Endothelial cell of umbilical vein (primary cell): ENCODE data around the gene KRTAP4-11.

Experiments
- EZH2 ChIP-seq: IDR thresholded peaks from 2 replicates; pipeline ENCODE4 v1.6.1; 2012; ENCODE audit warnings: borderline replicate concordance, low read depth, mild to moderate bottlenecking, moderate library complexity, low read length, inconsistent platforms; ENCODE audit not compliant: severe bottlenecking
- FOS ChIP-seq: IDR thresholded peaks from 2 replicates; pipeline ENCODE4 v1.6.1; 2011; ENCODE audit warnings: mild to moderate bottlenecking, low read length, moderate library complexity, borderline replicate concordance; ENCODE audit not compliant: insufficient read depth
- JUN ChIP-seq: IDR thresholded peaks from 2 replicates; pipeline ENCODE4 v1.6.1; 2011; ENCODE audit warnings: borderline replicate concordance, low read depth; ENCODE audit not compliant: insufficient read length, insufficient read depth
- MYC ChIP-seq: IDR thresholded peaks from one replicate; pipeline ENCODE4 v1.6.1; 2011; ENCODE audit warnings: mild to moderate bottlenecking, low read depth, low read length
- POLR2A ChIP-seq: IDR thresholded peaks from 2 replicates; pipeline ENCODE4 v1.6.1; 2012; ENCODE audit warnings: low read depth, mild to moderate bottlenecking, control low read depth, low read length
- POLR2AphosphoS5 ChIP-seq: IDR thresholded peaks from 2 replicates; pipeline ENCODE4 v1.6.1; 2012; ENCODE audit warnings: low read depth, mild to moderate bottlenecking, control low read depth, low read length, moderate library complexity; ENCODE audit not compliant: insufficient read depth
- TF ChIP-seq, protein P1 (sequence below): IDR thresholded peaks from 2 replicates; pipeline ENCODE4 v1.6.1; 2011; ENCODE audit not compliant: insufficient read depth, insufficient read length
- TF ChIP-seq, protein P2 (sequence below), 2 donors: IDR thresholded peaks; 1 replicate in 1 of 2; 2 replicates in 1 of 2; pipeline ENCODE4 v1.5.1; 2011; ENCODE audit warnings: low read length in 2 of 2, mild to moderate bottlenecking in 2 of 2, moderate library complexity in 2 of 2, control low read depth in 1 of 2, inconsistent platforms in 1 of 2, low read depth in 1 of 2; ENCODE audit not compliant: insufficient read depth in 1 of 2; ENCODE audit errors: extremely low read depth in 1 of 2

DNA sequence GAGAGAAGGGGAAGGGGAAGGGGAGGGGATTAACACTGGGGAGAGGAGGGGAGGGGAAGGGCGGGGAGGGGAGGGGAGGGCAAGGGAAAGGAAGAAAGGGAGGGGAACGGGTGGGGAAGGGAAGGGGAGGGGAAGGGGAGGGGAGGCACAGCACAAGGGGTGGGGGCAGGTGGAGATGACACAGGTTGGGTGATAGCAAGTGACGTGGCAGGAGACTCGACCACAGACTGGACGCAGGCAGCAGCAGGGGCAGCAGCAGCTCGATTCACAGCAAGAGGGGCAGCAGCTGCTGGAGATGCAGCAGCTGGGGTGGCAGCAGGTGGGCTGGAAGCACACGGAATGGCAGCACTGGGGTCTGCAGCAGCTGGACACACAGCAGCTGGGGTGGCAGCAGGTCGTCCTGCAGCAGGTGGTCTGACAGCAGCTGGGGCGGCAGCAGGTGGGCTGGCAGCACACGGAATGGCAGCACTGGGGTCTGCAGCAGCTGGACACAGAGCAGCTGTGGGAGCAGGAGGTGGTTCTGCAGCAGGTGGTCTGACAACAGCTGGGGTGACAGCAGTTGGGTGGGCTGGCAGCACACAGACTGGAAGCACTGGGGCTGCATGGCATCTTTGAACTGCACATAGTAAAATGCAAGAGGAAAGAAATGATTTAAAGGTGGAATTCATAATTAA lies 16.4 kb downstream of the KRTAP4-11 start, which contains the start of gene KRTAP4-16:
- TF ChIP-seq POLR2A: no peak
- TF ChIP-seq, protein P1, sequence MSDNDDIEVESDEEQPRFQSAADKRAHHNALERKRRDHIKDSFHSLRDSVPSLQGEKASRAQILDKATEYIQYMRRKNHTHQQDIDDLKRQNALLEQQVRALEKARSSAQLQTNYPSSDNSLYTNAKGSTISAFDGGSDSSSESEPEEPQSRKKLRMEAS: no peak
- TF ChIP-seq, protein P2, sequence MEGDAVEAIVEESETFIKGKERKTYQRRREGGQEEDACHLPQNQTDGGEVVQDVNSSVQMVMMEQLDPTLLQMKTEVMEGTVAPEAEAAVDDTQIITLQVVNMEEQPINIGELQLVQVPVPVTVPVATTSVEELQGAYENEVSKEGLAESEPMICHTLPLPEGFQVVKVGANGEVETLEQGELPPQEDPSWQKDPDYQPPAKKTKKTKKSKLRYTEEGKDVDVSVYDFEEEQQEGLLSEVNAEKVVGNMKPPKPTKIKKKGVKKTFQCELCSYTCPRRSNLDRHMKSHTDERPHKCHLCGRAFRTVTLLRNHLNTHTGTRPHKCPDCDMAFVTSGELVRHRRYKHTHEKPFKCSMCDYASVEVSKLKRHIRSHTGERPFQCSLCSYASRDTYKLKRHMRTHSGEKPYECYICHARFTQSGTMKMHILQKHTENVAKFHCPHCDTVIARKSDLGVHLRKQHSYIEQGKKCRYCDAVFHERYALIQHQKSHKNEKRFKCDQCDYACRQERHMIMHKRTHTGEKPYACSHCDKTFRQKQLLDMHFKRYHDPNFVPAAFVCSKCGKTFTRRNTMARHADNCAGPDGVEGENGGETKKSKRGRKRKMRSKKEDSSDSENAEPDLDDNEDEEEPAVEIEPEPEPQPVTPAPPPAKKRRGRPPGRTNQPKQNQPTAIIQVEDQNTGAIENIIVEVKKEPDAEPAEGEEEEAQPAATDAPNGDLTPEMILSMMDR (IDR thresholded peaks at IDR 0.05; ENCODE audit: extremely low read depth in 1 of 2, insufficient read depth in 1 of 2, low read depth in 1 of 2, low read length in 2 of 2): no peak
- no peak for TF ChIP-seq EZH2
- TF ChIP-seq POLR2AphosphoS5: no peak
- TF ChIP-seq FOS: no peak
- TF ChIP-seq MYC: no peak
- no peak for TF ChIP-seq JUN
